ENCODE results near the gene DDX41. TPM values are rescaled to one million over a fixed set of nuclear protein-coding genes. Genes with fewer than 3 reads are reported as not detected.
A peak's percentile ranks its signal among the peaks of the same experiment; 100 is the strongest.

The DDX41 gene
- total and polyA plus RNA-seq, 12 donors, result 19.7 to 55.7 (median 30.4) TPM

DNA sequence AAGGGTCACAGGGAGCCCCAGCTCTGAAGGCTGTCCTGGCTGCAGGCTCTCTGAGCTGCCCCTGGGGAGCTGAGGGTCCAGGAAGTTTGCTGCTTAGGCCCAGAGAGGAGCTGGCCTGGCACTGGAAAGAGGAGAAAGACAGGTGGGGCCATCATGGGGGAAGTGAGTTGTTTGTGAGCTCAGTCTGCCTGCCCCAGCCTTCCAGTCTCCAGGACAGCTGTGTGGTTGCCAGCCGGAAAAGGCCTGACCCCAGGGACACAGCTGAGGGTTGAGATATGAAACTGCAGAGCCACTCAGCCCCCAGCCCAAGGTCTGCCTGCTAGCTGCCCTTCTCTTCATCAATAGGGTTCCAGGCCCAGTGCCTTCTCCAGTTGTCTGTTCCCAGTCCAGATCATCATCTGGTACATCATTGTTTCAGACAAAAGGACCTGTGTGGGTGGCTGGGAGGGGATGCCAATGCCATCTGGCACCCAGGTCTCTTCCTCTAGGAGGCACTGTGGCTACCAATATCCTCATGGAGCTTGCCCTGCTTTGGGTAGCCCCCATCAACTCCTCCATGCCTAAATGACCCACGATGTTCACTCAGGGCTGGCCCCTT lies 4.3 kb upstream of the DDX41 start:
- 69 to 74% methylated on average over 2 of the region's 2 CpGs for WGBS, 2 donors
- TF ChIP-seq, protein P1, sequence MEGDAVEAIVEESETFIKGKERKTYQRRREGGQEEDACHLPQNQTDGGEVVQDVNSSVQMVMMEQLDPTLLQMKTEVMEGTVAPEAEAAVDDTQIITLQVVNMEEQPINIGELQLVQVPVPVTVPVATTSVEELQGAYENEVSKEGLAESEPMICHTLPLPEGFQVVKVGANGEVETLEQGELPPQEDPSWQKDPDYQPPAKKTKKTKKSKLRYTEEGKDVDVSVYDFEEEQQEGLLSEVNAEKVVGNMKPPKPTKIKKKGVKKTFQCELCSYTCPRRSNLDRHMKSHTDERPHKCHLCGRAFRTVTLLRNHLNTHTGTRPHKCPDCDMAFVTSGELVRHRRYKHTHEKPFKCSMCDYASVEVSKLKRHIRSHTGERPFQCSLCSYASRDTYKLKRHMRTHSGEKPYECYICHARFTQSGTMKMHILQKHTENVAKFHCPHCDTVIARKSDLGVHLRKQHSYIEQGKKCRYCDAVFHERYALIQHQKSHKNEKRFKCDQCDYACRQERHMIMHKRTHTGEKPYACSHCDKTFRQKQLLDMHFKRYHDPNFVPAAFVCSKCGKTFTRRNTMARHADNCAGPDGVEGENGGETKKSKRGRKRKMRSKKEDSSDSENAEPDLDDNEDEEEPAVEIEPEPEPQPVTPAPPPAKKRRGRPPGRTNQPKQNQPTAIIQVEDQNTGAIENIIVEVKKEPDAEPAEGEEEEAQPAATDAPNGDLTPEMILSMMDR (IDR thresholded peaks at IDR 0.05), result no peak
- peaks cover 0 to 22% (median 14%) of the 10 kb centered on the region in 9 donors for H3K4me1 ChIP-seq
- H3K4me3 ChIP-seq, result no peak overlapping the region
- H3K9me3 ChIP-seq, result no peaks in the 10 kb centered on the region
- no peaks in the 10 kb centered on the region for H3K27me3 ChIP-seq
- ATAC-seq (no peak), DNase-seq (no peak)
- peaks cover 0 to 70% (median 41%) of the 10 kb centered on the region in 9 donors for H3K36me3 ChIP-seq
- H3K27ac ChIP-seq, result no peak overlapping the region
- intact Hi-C loops (cut with DNase I), result loop anchor here in 1 of 10 donors (10.0 kb wide), 1 partner anchor 74 kb away; the partner anchor contains the start of gene TMED9

DNA sequence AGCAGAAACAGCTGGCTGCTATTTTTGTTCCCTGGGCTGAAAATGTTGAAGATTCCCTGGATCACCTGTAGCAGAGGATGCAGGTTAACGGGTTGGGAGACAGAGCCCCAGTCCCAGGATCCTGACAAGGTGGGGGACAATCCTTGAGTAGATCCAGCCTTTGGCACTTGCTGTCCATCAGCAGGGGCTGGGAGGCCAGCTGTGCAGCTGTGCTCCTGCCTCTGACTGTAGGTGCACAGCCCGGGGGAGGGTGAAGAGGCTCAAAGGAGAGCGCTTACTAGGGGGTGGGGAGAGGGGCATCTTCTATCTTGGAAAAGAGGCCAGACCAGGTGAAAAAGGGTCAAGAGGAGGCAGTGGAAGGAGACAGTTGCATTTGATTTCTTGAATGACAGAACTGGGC lies 3.5 kb upstream of the DDX41 start:
- intact Hi-C loops (cut with DNase I), result loop anchor here in 1 of 10 donors (10.0 kb wide), 1 partner anchor 75 kb away; the partner anchor contains the start of gene TMED9
- TF ChIP-seq, protein P1 (IDR thresholded peaks at IDR 0.05), result no peak
- Histone ChIP-seq H3K4me3 (no peak overlapping the region), H3K4me1 (peaks cover 5 to 28% (median 21%) of the 10 kb centered on the region in 9 donors), H3K9me3 (no peaks in the 10 kb centered on the region), H3K36me3 (peaks cover 0 to 70% (median 37%) of the 10 kb centered on the region in 9 donors), H3K27me3 (no peaks in the 10 kb centered on the region), H3K27ac (no peak overlapping the region)
- 92 to 98% methylated on average over 3 of the region's 3 CpGs for WGBS, 2 donors
- ATAC-seq (no peak), DNase-seq (no peak)

DNA sequence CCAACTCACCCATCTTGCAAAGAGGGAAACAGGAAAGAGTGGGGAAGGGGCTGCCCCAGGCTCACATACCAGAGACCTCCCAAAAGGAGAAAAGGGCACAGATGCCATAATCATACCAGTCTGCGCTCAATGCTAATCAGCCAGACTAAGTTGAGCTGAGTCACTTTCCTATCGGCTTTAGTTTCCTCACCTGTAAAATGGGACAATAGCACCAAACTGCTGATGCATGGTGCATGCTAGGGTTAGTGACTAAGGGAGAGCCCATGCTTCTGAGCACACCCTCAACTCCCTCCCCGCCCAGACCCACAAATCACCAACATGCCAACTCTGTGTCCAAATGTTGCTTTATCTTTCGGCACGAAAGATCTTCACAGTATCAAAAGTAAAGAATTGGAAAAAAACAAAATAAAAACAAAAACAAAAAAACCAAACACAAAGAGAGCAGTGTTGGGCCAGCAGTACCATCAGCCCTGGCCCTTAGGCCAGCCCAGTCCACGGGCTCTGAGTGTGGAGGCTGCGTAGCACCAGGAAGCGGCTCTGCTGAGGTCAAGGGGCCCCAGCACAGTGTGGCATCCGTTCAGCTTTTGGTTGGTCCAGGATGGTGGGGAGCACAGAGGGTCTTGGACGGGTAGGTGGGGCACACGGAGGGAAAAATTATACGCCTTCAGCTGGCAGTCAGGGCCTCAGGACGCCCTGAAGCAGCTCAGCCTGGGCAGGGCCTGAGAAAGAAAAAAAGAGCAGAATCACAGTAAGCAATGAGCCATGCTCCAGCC lies 2.9 kb upstream of the DDX41 start:
- Histone ChIP-seq H3K9me3 (no peaks in the 10 kb centered on the region), H3K4me3 (no peak overlapping the region), H3K27me3 (no peaks in the 10 kb centered on the region), H3K27ac (peak overlapping the region in 3 of 10 donors; percentile 9 to 22 (median 14)), H3K36me3 (peaks cover 0 to 68% (median 37%) of the 10 kb centered on the region in 9 donors), H3K4me1 (peaks cover 5 to 30% (median 18%) of the 10 kb centered on the region in 9 donors)
- WGBS, 2 donors, result 81 to 92% methylated on average over 13 of the region's 13 CpGs
- ATAC-seq, result no peak
- DNase-seq, result no peak
- TF ChIP-seq, protein P1 (IDR thresholded peaks at IDR 0.05), result no peak
- intact Hi-C loops (cut with DNase I), result loop anchor here in 2 of 10 donors (5.0 to 10.0 kb wide), 2 partner anchors 73 to 75 kb away; partner anchors contain the start of gene TMED9 (in 2 of the 2)

DNA sequence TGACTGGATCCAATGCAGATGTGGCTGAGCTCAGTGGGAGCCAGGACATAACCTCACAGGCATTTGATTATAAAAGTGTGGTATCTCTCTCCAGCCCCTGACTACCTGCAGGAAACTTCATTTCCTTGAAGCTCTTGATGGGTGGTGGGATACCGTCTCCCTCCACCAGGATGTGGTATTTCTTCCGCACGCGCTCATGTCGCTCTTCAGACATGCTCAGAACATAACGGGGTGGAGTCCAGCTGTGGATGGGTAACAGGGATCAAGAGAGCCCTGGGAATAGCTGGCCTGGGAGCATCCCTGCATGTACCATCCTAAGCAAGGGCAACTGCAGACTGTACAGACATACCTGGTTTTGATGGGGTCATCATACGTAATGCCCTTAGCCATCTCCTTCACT lies 1.2 kb downstream of the DDX41 start:
- no peak overlapping the region for H3K27ac ChIP-seq
- ATAC-seq (no peak), DNase-seq (no peak)
- no peaks in the 10 kb centered on the region for H3K27me3 ChIP-seq
- H3K9me3 ChIP-seq, result no peaks in the 10 kb centered on the region
- intact Hi-C loops (cut with DNase I), result loop anchor here in 1 of 10 donors (5.0 kb wide), 1 partner anchor 77 kb away; the partner anchor contains the start of gene TMED9
- TF ChIP-seq, protein P1 (IDR thresholded peaks at IDR 0.05), result no peak
- WGBS, 2 donors, result 83 to 88% methylated on average over 7 of the region's 7 CpGs
- H3K36me3 ChIP-seq, result peaks cover 3 to 69% (median 44%) of the 10 kb centered on the region in 9 donors
- peak overlapping the region in 7 of 10 donors; percentile 82 to 99 (median 85) for H3K4me3 ChIP-seq
- peaks cover 5 to 39% (median 18%) of the 10 kb centered on the region in 9 donors for H3K4me1 ChIP-seq
